Measurements from ENCODE around the gene NEK6.

DNA sequence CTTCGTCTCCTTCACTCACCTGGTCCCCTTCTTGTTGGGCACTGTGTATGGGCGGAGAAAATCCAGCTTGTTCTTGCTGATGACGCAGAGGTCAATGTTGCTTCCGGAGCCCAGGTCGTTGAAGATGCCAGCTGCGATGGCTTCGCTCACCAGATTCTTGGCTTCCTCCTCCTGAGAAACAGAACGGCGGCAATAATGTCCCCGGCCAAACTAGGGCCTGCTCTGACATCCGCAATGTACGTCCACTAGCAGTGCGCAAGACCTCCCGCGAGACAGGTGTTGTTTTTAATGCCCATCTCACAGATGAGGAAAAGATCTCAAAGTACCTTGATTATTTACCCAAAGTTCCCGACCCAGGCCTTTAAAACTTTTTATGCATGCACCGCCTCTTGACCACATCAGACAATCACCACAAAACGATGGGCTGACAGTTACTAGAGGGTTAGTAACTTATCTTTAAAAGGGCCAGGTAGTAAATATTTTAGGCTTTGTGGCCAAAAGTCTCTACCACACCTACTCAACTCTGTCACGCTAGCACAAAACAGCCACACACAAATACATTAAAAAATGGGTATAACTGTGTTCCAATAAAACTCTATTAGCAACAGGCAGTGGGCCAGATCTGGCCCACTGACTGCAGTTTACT, 99.1 kb downstream of the NEK6 start:
- TF ChIP-seq POLR2AphosphoS5 (IDR thresholded peaks at IDR 0.05; ENCODE audit: low read depth, low read length) (no peak), REST (IDR thresholded peaks at IDR 0.05; ENCODE audit: insufficient read depth in 1 of 2, low read depth in 2 of 2, low read length in 2 of 2) (no peak), TAF1 (IDR thresholded peaks at IDR 0.05; ENCODE audit: borderline replicate concordance, insufficient read depth, low read length) (no peak), SIN3A (IDR thresholded peaks at IDR 0.05; ENCODE audit: borderline replicate concordance, insufficient read depth, low read length) (no peak), FOXP2 (optimal IDR thresholded peaks at IDR 0.05; ENCODE audit: borderline replicate concordance, extremely low read depth, extremely low read length, insufficient read depth) (no peak)

Measured in PFSK-1 (cell line).